Hematopoietic multipotent progenitor cell treated with erythropoietin and hydrocortisone succinate and interleukin-3 and kit ligand, for 4 days (in vitro differentiated cells): ENCODE measurements around the gene ABLIM2.
A peak's percentile ranks its signal among the peaks of the same experiment; 100 is the strongest.

Experiments
- DNase-seq: peaks from one replicate; pipeline ENCODE4 v3.0.0-alpha.2; 2015

ABLIM2 gene

GRCh38 chr4:8173492-8174242 is 15.1 kb upstream of the ABLIM2 start:
- no peak for DNase-seq

DNA sequence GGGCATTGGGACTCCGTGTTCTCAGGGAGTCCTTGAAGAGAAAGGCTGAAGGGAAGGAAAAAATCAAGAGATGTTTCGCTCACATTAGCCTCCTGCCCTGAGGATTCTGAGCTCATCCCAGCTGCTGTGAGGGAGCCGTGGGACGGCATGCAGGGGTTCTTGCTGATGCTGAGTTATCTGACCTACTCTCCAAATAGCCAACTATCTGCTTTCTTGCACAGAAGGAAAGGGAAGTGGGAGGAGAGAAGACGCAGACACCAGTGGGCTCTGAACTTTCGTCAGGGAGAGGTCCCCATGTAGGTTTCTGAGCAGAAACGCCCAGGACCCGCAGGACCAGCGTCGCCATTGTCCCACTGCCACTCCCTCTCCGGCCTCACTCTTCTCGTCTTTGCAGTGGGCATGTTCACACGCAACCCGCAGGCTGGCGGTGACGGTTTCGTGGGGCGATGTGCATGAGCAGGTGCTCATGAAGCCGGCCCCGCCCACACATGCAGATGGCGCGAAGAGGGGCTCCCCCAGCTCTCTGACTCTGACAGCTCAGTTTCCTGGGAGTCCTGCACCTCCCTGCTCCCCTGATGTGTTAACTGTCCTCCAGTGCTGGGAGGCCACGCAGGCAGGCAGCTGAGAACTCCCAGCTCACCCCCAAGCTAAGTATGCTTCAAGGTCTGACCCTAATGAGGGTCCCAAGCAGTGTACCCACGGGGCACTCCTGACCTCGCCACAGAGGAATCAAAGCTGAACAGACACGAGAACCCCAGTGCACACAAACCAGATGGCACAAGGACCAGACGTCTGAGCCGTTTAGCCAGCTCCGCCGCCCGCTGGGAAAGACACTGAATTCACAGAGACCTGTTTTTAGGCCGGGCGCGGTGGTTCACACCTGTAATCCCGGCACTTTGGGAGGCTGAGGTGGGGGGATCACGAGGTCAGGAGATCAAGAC is 13.6 kb upstream of the ABLIM2 start:
- no peak for DNase-seq

DNA sequence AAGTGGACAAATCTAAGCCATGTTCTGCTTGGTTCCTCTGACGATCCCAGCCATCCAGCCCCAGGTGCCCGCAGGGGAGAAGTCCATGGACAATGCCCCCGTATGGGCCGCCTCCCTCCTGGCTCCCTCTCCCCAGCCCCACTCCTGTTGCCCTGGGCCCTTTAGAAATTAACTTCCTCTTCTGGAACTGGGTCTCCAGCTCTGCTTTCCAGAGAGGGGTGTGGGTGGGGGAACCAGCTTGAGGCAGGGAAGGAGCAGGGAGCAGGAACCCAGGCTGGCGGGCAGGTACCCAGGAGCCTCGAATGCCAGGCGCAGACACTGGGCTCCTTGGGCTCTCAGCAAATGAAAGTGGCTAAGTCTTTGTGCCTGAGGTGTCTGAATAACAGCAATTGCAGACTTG is 12.7 kb upstream of the ABLIM2 start:
- DNase-seq: no peak

DNA sequence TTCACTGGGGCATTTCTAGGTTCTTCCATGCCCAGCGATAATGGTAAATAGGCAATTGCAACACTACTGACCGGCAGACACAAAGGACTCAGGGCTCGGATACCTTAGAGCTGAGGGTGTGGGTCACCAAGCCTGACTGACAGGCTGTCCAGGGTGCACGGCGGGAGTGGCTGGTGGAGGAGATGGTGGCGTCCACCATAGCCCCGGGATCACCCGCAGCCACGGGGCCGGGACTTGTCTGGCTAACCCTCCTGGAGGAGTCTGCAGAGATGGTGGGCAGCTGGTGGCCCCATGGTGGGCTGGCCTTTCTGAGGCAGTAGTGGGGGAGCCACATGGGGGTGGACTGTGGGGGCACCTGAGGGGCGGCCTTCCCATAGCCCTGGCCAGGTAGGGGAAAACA is 11.7 kb upstream of the ABLIM2 start:
- no peak for DNase-seq

DNA sequence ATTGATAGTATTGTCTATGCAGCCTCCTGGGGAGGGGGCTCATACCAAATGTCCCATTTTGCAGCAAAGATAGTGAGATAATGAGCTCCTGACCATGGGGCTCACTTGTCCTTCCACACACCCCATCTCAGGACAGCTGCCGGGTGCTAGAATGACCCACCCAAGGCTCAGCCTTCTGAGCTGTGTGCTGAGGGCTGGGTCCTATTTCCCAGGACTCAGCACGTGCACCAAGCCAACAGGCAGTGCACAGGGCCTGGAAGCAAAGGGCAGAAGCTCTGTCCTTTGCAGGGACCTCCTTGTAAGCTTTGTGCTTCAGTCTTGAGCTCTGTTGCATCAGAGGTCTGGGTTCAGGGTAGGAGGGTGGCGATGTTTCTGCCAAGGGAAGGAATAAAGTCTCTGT is 11.2 kb upstream of the ABLIM2 start:
- DNase-seq: no peak

GRCh38 chr4:8168832-8169598 is 10.4 kb upstream of the ABLIM2 start:
- DNase-seq: no peak

DNA sequence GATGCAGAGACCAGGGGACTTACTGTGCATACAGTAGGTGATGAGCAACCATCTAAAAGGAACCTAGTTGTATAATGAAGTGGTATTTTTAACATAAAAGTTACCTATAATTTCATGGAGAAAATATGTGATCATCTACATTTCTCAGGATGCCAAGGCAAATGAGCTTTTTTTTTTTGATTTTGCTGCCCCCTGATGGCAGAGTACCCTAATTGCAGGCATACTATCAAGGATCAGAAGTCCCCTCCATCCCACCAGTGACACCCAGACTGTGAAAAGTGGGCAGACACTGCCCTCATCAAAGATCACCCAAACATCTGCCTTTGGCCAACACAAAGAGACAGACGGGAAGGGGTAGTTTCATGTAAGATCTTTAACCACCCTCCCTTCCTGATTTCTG is 9.6 kb upstream of the ABLIM2 start:
- DNase-seq: no peak

GRCh38 chr4:8167815-8168214 is 9.2 kb upstream of the ABLIM2 start:
- no peak for DNase-seq

DNA sequence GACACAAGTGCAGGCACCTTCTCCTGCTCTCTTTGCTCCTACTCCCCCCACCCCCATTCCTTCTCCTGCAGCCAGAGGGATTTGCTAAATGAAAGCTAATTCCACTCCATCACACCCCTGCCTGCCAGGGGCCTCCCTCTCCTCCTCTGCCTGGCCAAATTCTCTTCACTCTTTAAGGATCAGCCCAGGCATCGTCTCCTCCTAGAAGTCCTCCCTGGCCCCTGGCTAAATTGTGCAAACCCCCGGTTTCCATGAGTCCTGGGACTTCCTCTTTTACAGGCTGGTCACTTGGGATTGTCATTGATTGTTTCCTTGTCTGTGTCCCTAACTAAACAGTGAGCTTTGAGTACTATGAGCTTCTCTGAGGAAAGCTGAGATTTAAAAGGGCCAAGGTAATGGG is 8.7 kb upstream of the ABLIM2 start:
- no peak for DNase-seq

DNA sequence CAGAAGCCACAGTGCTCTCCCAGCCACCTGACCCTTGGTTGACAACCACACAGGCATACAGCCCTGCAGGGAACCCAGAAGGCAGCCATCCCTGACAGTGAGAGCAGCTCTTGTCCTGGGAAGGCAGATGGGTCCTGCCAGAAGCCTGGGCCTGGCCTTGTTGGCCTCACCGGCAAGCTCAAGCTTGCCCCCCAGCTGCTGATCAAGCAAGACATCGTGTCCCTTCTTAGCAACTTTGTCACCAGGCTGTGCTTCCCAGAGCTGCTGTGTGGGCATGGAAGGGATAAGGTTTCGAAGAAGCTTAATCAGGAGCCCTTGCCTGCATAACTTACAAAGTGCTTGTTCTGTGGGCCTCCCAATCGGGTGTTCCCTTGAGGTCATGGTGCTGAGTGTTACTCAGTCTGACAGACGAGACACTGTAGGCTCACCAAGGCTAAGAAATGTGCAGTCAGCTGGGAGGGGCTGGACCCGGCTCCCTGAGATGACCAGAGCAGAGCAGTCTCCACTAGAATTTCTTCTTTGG is 6.8 kb upstream of the ABLIM2 start:
- no peak for DNase-seq

GRCh38 chr4:8164687-8165086 is 6.1 kb upstream of the ABLIM2 start:
- no peak for DNase-seq

DNA sequence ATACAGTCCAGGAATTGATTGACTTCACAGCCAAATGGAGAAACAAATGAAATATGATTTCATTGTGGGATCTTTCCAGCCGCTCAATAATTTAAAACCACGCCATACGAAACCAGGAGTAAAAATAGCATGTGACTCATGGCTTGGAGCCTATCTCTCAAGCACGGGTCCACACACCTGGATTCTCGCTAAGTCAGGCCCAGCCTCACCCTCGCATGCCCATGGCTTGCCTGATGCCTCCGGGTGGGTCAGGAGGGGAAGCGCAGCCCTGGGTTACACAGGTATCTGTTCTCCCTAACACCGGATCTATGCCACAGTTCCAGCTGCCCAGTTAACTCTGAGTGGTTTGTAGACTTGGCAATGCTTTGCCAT is 5.6 kb upstream of the ABLIM2 start:
- DNase-seq: no peak

DNA sequence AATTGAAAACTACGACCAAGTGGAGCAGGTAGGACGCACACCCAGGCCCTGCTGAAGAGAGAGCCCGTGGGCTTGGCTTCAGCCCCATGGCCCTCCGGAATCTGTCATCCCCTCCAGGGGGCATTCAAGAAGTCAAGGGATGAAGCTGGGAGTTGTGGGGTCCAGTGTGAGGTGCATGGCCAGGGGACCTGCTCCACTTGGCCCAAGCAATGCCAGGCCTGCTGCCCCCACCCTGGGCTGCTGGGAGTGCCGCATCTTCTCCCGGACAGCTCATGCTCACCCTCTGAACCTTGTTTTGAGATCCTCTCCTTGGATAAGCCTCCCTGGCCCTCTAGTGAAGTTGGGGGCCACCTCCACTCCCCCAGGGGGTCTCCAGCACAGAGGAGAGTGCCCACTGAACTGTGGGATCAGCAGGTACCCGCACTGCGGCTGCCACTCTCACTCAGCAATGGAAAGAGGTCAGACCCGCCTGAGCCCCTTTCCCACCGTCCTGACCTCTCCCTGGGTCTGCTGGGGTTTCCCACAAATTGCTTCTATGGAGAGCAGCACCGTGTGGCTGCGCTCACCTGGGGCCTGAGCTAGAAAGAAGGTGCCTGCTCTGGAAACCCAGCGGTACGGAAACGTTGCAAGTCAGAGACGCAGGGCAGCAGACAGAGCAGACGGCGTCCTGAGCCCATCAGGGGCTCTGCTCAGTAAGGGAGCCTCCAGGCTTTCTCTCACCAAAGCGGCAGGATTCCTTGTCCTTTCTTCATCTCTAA is 5.0 kb upstream of the ABLIM2 start:
- DNase-seq: no peak

DNA sequence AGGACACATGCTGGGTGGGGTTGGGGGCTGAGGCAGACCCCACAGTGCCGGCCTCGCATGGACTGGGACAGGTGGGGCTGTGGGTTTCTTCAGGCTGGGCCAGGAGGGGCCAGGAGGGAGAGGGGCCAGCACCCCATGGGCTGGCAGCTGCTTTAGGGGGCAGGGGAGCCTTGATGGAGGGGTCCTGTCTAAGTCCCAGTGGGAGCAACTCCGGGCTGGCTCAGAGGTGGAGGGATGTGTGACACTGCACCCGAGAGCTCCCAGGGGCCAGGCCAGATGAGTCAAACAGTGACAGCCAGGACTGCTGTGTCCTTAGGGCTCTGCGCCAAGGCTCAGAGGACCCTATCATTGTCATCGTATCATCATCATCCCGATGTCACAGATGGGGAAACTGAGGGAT is 4.4 kb upstream of the ABLIM2 start:
- no peak for DNase-seq

DNA sequence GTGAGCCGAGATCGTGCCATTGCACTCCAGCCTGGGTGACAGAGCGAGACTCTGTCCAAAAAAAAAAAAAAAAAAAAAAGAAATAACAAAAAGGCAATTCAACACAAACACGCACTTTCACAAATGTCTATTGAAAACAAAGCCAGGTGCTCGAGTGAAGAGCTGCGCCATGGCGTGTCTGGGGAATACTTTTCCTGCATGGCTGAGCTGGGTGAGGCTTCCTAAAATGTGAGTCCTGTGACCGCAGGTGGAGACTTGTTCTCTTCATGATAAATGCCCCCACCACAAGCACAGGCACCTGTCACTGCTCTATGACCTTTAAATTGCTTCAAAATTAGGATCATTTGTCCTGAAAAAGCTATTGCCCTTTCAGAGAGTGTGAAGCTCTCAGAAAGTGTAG is 4.0 kb upstream of the ABLIM2 start:
- DNase-seq: no peak

GRCh38 chr4:8160572-8160971 is 2.0 kb upstream of the ABLIM2 start:
- no peak for DNase-seq

- no peak for DNase-seq
These were observed 1.6 kb upstream of the ABLIM2 start for GRCh38 chr4:8160233-8160560.

DNA sequence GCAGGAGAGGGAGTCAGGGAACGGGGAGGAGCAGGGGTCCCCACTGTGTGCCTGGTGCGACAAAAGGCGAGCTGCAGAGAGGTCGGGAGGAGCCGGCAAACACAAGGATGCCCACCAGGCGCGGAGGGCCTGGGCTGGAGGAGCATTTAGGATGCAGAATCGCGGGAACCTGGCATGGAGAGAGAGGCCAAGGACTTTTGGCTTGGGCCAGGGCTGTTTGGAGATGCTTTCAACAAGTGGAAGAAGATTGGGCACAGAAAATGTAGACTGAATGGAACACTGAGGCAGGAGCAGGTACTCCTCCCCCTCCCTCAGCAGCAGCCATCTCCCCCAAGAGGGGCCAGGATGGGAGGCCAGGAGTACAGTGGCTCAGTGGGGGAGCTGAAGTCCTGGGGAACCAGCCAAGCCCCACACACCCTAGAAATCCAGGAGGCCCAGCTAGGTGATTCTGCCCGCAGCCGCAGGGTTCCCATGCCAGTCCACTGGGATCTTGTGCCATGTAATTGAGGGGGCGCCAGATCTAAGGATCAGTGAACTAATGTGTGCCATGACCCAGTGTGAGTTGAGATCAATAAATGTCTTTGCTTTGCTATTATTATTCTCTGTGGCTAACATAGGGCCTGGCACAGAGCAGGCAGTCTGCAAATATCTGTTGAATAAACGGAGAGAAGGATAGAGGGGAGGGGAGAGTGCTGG is 1.1 kb upstream of the ABLIM2 start:
- DNase-seq: no peak

DNA sequence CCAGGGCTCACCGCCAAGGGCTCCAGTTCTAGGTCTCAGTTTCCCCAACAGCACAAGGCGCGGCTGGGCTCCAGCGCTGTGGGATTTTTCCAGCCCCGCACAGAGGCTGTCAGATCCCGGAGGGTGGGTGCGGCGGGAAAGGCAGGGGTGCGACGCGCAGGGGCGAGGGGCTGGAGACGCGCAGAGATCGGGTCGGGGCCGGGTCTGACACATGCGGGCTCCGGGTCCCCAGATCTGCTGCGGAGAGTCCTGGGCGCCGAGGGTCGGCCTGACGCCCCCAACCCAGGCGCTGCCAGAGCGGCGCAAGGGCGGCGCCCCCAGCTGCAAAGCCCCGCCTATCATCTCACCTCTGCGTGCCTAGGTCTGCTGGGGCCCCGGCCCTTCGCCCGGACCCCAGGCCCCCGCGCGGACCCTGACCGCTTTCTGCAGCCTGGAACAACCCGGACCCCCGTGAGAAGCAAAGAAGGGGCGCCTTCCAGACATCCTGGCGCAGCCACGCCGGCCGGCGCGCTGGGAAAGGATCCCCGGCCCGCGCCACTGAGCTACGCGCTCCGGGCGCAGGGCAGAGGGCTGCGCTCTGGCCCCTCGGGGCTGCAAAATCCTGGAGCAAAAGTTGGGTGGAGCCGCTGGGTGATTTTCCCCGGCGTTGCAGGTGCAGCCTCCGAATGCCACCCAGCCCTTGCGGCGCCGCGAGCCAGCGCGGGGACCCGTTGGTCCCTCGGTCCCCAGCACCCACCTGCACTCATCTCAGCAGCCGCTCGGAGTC is 486 bp downstream of the ABLIM2 start:
- no peak for DNase-seq

GRCh38 chr4:8157496-8157895 is 1.1 kb downstream of the ABLIM2 start:
- peak; percentile 7 for DNase-seq

DNA sequence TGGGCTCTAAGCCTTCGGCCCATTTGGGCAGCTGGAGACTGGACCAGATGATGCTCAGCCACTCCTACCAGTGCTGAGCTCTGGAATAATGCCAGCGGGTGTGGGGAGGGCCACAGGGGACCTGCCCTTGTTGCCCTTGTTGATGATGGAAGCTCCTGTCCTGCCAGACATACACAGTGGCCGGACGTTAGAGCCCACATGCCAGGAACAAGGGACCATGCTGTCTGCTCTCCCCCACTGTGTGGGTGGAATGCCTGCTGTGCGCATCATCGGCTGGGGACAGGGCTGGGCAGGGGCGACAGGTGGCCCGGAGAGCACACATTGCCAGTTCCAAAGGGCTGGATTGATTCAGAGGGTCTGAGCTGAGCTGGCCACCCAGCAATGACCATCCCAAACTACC is 2.0 kb downstream of the ABLIM2 start:
- DNase-seq: no peak
